Fibroblast of peridontal ligament (primary cell): ENCODE measurements around the gene KCNAB2.

Source experiments
- DNase-seq: peaks from one replicate; pipeline ENCODE4 v3.0.0-alpha.2; 2010; ENCODE audit errors: extremely low read depth

Gene KCNAB2

DNA sequence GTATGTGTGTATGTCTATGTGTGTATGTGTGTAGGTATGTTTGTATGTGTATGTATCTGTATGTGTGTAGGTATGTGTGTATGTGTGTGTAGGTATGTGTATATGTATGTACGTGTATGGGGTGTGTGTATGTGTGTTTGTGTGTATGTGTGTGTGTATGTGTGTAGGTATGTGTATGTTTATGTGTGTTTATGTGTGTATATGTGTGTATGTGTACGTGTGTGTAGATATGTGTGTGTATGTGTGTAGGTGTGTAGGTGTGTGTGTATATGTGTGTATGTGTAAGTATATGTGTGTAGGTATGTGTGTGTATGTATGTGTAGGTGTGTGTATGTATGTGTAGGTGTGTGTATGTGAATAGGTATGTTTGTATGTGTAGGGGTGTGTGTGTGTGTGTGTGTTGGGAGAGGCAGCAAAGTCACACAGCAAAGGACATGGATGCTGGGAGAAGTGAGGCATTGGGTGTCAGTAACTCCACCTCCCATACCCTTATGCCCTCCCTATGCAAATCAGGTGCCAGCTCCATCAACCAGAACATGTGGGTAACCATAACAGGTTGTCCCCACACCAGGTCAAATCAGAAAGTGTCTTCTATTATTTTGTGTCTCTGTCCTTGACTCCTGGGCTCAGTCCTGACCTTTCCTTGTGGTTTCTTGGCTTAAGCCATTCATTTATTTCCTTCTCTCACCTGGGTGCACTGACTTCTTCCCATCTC is 15.0 kb upstream of the KCNAB2 start:
- no peak for DNase-seq

GRCh38 chr1:6033124-6033523 is 12.6 kb upstream of the KCNAB2 start:
- no peak for DNase-seq

- no peak for DNase-seq
Observed at GRCh38 chr1:6033986-6034749, 11.5 kb upstream of the KCNAB2 start.

DNA sequence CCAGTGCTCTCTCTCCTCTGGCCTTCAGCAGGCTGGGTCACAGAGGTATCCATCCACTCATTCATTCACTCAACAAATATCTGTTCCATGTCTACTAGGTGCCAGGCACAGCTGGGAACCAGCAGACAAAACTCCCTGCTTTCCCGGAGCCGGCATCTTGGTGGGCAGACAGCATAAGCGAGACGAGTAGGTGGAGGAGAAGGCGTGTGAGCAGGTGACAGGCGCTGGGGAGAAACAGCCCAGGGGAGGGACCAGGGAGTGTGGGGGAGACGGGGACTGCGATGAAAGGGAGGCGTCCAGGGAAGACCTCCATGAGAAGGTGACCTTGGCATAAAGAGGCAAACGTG is 11.0 kb upstream of the KCNAB2 start:
- DNase-seq, result no peak

DNA sequence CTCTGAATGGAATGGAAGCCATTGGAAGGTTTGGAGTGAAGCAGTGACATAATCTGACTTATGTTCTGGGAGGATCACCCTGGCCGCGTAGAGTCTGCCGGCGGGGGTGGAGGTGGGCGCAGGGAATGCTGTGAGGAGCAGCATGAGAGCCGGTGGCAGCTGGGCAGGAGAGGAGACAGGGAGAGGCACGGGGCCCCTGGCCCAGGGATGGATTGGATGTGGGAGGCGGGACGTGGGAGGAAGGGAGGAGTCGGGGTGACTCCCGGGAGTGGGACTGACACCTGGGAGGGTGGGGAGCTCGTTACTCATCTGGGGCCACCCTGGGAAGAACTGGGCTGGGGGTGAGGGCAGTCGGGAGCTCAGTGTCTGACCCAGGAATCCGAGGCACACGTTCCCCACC is 10.4 kb upstream of the KCNAB2 start:
- DNase-seq, result no peak

GRCh38 chr1:6035719-6036118 is 10.0 kb upstream of the KCNAB2 start:
- no peak for DNase-seq

DNA sequence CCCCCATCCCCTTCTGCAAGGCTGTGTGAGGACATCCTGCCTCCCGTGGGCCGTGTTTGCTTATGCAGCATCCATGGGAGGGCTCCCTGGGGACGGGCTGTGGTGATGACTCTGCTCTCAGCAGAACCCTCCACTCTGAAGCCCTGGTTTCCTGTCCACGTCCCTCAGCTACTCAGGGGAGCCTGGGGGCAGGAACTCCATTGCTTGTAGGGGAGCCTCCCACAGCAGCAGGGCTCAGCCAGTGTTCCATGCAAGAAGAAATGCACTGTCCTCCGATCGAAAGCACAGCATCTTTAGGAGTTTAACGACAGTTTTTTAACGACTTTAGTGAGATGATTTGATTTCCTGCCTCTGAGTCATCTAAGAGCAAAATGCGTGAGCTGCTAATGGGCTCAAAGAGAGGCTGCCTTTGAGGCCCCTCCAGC is 8.3 kb upstream of the KCNAB2 start:
- peak; percentile 13 for DNase-seq

GRCh38 chr1:6038603-6039002 is 7.1 kb upstream of the KCNAB2 start:
- DNase-seq, result no peak

GRCh38 chr1:6039031-6039430 is 6.7 kb upstream of the KCNAB2 start:
- DNase-seq, result no peak

DNA sequence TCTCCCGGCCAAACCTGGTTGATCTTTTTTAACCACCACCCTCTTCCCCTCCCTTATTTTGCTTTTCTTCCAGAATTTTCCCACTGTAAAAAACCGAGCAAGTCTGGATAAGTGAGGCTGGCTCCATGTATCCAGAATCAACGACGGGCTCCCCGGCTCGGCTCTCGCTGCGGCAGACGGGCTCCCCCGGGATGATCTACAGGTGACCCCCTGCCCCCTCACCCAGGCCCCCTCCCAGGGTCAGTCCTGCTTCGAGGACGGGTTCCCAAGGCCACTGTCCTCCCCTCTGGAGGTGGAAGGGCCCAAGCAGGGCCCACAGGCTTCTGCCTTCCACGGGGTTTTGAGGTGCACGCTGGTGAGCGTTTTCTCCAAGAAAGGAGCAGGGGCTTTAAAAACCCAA is 5.2 kb upstream of the KCNAB2 start:
- no peak for DNase-seq

- no peak for DNase-seq
Observed at GRCh38 chr1:6040861-6041415, 4.8 kb upstream of the KCNAB2 start.

DNA sequence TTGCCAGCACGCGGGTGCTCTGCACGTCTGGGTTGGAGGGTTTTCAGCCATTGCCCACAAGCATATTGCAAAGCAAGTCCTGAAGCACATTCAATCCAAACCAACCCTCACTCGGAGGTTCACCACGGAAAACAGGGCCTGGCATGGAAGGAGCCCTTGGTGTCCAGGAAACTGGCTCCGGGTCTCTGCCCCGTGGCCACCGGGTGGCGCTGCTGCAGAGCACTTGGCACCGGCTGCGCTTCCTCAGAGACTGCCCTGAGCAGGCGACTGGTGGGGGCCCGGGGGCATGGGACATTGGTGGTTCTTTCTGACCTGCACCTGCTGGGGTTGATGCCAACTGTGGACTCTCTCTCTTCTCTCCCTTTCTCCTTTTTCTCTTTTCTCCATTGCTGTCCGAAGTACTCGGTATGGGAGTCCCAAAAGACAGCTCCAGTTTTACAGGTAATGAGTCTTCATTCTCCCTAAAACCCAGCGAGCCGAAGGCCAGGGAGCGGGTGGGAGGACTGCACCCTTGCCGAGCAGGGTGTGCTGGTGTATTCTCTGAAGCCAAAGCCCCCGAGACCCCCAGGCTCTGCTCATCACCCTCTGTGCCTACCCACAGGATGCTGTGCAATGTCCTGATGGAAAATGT is 4.1 kb upstream of the KCNAB2 start:
- no peak for DNase-seq

- DNase-seq, result no peak
Observed at GRCh38 chr1:6043561-6043960, 2.1 kb upstream of the KCNAB2 start.

DNA sequence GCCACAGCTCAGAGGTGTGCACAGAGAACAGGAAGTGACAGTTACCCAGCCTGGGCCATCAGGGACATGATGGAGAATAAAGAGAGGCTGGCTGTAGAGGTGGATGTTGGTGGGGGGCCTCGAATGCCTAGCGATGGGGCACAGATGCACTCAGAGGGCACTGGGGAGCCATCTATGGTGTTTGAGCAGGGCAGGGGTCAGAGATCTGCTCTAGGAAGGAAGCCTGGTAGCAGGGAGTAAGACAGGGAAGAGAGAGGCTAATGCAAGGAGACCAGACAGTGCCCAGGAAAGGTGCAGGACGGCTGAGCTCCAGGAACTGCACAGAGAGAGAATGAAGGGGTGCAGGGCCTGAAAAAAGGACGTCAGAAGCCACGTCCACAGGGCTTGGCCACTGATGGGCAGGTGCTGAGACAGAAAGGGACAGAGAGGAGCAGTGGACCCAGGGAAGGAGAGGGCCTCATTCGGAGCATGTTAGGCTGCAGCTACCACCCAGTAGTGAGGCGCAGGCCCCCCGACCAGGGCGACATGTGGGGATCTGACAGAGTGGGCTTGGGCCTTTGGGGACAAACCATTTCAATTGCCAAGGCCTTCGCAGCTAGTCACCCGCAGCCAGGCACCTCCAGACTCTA is 1.1 kb upstream of the KCNAB2 start:
- DNase-seq, result no peak

DNA sequence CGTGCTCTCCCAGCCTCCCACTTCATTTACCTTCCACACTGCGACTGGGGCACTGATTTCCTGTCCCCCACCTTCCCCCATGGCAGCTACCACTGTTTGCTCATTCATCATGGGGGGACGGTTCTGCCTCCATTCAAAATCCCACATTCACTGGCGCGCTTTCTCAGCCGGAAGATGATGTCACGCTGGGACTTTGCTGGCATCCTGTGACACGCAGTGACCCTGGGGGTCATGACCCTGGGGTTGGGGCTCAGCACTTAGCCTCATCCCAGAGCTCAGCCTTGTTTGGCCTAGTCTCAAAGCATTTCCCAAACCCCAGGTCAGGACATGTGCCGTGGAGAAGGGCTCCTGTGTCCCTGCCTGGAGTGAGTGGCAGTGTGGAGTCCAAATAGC is 582 bp upstream of the KCNAB2 start:
- DNase-seq, result no peak

DNA sequence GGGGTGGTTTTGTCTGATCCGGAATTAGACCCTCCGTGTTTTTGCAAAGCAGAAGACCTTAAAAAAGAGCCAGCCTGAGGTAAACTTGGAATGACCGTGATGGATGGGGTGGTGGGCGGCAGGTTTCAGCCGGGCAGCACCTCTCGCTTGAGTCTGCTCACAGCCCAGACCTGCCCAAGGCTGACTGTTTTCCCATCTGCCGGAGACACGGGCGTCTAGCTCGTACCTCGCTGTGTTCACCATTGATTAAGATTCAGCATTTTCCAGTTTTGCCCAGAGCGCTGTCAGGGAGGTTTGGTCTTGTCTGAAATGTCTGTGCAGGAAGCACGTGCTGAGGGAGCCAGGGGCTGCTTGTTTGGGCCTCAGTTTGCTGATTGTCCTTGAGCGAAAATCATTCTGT is 591 bp downstream of the KCNAB2 start:
- DNase-seq, result no peak

DNA sequence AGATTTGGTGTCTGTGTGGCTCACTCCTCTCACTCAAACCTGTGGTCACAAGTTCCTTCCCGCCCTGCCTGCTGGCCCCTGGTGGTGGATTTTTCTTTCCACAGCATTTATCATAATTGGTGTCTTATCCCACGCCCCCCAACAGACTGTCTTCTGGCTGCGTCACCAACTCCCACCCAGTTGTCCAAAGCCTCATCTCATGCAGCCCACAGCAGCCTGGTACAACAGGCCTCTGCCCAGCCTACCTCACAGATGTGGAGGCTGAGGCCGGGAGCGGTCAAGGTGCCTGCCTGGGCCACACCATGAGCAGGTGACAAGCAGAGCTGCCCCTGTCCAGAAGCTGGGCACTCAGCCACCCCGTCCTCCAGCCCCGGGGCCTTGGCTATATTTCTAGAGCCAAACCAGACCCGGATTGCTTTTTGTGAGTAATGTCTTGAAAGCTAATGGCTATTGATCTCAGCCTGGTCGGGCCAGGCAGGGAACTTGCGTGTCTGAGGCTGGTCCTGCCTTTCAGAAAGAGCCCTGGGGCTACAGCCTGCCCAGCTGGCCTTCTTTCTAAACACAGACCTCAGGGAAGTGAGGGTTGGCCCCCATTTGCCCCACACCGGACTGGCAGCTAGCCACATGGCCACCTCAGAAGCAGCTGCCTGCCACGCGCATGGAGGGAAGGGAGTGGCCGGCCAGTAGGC is 2.6 kb downstream of the KCNAB2 start:
- no peak for DNase-seq

GRCh38 chr1:6049419-6049818 is 3.7 kb downstream of the KCNAB2 start:
- DNase-seq, result no peak

DNA sequence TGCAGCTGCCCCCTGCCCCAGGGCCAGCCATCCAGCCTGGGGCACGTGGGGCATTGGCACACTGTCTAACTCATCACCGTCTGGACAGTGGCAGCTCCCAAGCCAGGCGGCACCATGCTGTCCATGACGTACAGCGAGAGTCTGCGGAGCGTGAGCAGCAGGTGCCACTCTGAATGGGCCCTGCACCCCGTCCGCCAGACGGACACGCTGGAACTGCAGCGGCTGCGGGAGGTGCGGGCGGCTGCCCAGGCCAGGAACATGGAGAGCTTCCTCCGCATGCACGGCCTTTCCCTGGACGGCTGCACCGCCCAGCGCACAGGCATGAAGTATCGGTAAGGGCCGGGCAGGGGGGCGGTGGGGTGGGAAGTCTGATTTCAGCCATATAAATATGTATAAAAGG is 5.7 kb downstream of the KCNAB2 start:
- no peak for DNase-seq

GRCh38 chr1:6052543-6053205 is 7.0 kb downstream of the KCNAB2 start:
- DNase-seq, result peak; percentile 73

DNA sequence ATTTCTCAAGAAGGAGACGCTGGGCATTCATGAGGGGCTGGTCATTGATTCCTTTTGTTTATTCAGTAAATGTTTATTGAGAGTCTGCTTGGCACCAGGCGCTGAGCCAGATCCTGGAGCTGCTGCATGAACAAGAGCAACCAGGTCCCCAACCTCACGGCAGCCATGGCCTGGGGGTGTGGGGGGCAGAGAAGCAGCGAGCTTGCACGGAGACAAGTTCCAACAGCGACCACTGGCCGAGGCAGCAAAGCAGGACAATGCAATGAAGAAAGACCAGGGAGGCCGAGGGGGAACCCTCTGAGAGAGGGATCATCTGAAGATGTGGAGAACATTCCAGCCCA is 7.5 kb downstream of the KCNAB2 start:
- DNase-seq, result no peak
